H9 (cell line): ENCODE data around the gene CORO1C. TPM values are rescaled to one million over a fixed set of nuclear protein-coding genes. Genes with fewer than 3 reads are reported as not detected.

Experiments used
- DNase-seq: peaks from one replicate; pipeline ENCODE4 v3.0.0-alpha.2; 2017
- H2AFZ ChIP-seq: one replicate; pipeline ENCODE4 v1.6.1; 2013; ENCODE audit warnings: mild to moderate bottlenecking, low read length, control low read depth, moderate library complexity
- H2AK5ac ChIP-seq: 2 replicates; pipeline ENCODE4 v1.6.1; 2013; ENCODE audit warnings: low read length, control low read depth, mixed read lengths; ENCODE audit not compliant: insufficient read length
- H2BK120ac ChIP-seq: one replicate; pipeline ENCODE4 v1.6.1; 2013; ENCODE audit warnings: low read depth, mild to moderate bottlenecking, low read length, control low read depth, inconsistent platforms; ENCODE audit not compliant: poor library complexity, severe bottlenecking
- H2BK12ac ChIP-seq: 2 replicates; pipeline ENCODE4 v1.6.1; 2013; ENCODE audit warnings: low read length, control low read depth, mixed read lengths, low read depth; ENCODE audit not compliant: insufficient read length
- H2BK15ac ChIP-seq: 2 replicates; pipeline ENCODE4 v1.6.1; 2013; ENCODE audit warnings: low read depth, low read length, control low read depth
- H2BK20ac ChIP-seq: one replicate; pipeline ENCODE4 v1.6.1; 2013; ENCODE audit warnings: low read depth, mild to moderate bottlenecking, low read length, control low read depth, inconsistent platforms; ENCODE audit not compliant: poor library complexity, severe bottlenecking
- H2BK5ac ChIP-seq: 2 replicates; pipeline ENCODE4 v1.6.1; 2013; ENCODE audit warnings: low read length, control low read depth, mixed read lengths; ENCODE audit not compliant: insufficient read length
- H3K14ac ChIP-seq: 2 replicates; pipeline ENCODE4 v1.6.1; 2013; ENCODE audit warnings: low read length, control low read depth; ENCODE audit not compliant: insufficient read depth
- H3K18ac ChIP-seq: 2 replicates; pipeline ENCODE4 v1.6.1; 2013; ENCODE audit warnings: low read depth, mild to moderate bottlenecking, mixed read lengths, low read length, control low read depth; ENCODE audit not compliant: insufficient read length
- H3K23ac ChIP-seq: 2 replicates; pipeline ENCODE4 v1.6.1; 2013; ENCODE audit warnings: low read length, control low read depth, mixed read lengths, low read depth; ENCODE audit not compliant: insufficient read length
- H3K23me2 ChIP-seq: 2 replicates; pipeline ENCODE4 v1.6.1; 2013; ENCODE audit warnings: low read depth, mild to moderate bottlenecking, mixed read lengths, low read length, control low read depth; ENCODE audit not compliant: insufficient read length, poor library complexity, severe bottlenecking
- H3K27ac ChIP-seq: 2 replicates; pipeline ENCODE4 v1.5.1; 2013; ENCODE audit warnings: low read length, control low read depth, mixed read lengths, low read depth; ENCODE audit not compliant: insufficient read length
- H3K27me3 ChIP-seq: 2 replicates; pipeline ENCODE4 v1.6.1; 2013; ENCODE audit warnings: low read length, control low read depth, inconsistent platforms; ENCODE audit not compliant: insufficient read depth
- H3K4ac ChIP-seq: 2 replicates; pipeline ENCODE4 v1.6.1; 2013; ENCODE audit warnings: low read depth, mild to moderate bottlenecking, control low read depth, inconsistent platforms, low read length, moderate library complexity
- H3K4me1 ChIP-seq: 2 replicates; pipeline ENCODE4 v1.6.1; 2013; ENCODE audit warnings: low read length, control low read depth, inconsistent platforms; ENCODE audit not compliant: insufficient read depth
- H3K4me2 ChIP-seq: 2 replicates; pipeline ENCODE4 v1.6.1; 2013; ENCODE audit warnings: low read length, control low read depth, mixed read lengths; ENCODE audit not compliant: insufficient read length, insufficient read depth
- H3K56ac ChIP-seq: 2 replicates; pipeline ENCODE4 v1.6.1; 2013; ENCODE audit warnings: low read depth, mild to moderate bottlenecking, mixed read lengths, low read length, control low read depth; ENCODE audit not compliant: insufficient read length
- H3K79me1 ChIP-seq: 2 replicates; pipeline ENCODE4 v1.6.1; 2013; ENCODE audit warnings: low read depth, mild to moderate bottlenecking, moderate library complexity, low read length, control low read depth, inconsistent platforms; ENCODE audit not compliant: insufficient read depth, poor library complexity, severe bottlenecking
- H3K79me2 ChIP-seq: 2 replicates; pipeline ENCODE4 v1.6.1; 2013; ENCODE audit warnings: low read length, control low read depth, inconsistent platforms; ENCODE audit not compliant: insufficient read depth
- H3K9ac ChIP-seq: 2 replicates; pipeline ENCODE4 v1.6.1; 2013; ENCODE audit warnings: low read length, control low read depth, mixed read lengths; ENCODE audit not compliant: insufficient read length; ENCODE audit errors: extremely low read depth
- H3K9me3 ChIP-seq: one replicate; pipeline ENCODE4 v1.6.1; 2013; ENCODE audit warnings: low read depth, low read length, inconsistent platforms; ENCODE audit not compliant: control insufficient read depth
- H3T11ph ChIP-seq: one replicate; pipeline ENCODE4 v1.6.1; 2013; ENCODE audit warnings: mild to moderate bottlenecking, low read length, control low read depth, inconsistent platforms
- H4K20me1 ChIP-seq: one replicate; pipeline ENCODE4 v1.6.1; 2013; ENCODE audit not compliant: control insufficient read depth, insufficient read length, insufficient read depth
- H4K5ac ChIP-seq: 2 replicates; pipeline ENCODE4 v1.6.1; 2013; ENCODE audit warnings: low read depth, mild to moderate bottlenecking, mixed read lengths, low read length, control low read depth; ENCODE audit not compliant: insufficient read length
- H4K8ac ChIP-seq: replicated peaks from 2 replicates; pipeline ENCODE4 v1.6.1; 2013; ENCODE audit warnings: low read length, control low read depth, mixed read lengths, low read depth; ENCODE audit not compliant: insufficient read length
- H4K91ac ChIP-seq: 2 replicates; pipeline ENCODE4 v1.6.1; 2013; ENCODE audit warnings: low read depth, mild to moderate bottlenecking, moderate library complexity, mixed read lengths, low read length, control low read depth; ENCODE audit not compliant: insufficient read length
- H3K27ac Mint-ChIP-seq, 3 experiments: 2 replicates in 2 of 3; 3 replicates in 1 of 3; pipeline ENCODE4 v1.8.0; 2020 to 2021; ENCODE audit warnings: mixed read lengths in 3 of 3, mild to moderate bottlenecking in 1 of 3, moderate library complexity in 1 of 3
- H3K27me3 Mint-ChIP-seq: 2 replicates; pipeline ENCODE4 v1.8.0; 2021; ENCODE audit warnings: low read depth, mild to moderate bottlenecking, moderate library complexity, mixed read lengths
- H3K36me3 Mint-ChIP-seq, 3 experiments: 2 replicates in 2 of 3; 3 replicates in 1 of 3; pipeline ENCODE4 v1.8.0; 2020 to 2021; ENCODE audit warnings: low read depth in 3 of 3, mixed read lengths in 3 of 3; ENCODE audit not compliant: insufficient read depth in 1 of 3
- H3K4me1 Mint-ChIP-seq, 2 experiments: 2 replicates each; pipeline ENCODE4 v1.8.0; 2020; ENCODE audit warnings: mixed read lengths in 2 of 2
- H3K4me3 Mint-ChIP-seq, 2 experiments: 2 replicates in 1 of 2; 3 replicates in 1 of 2; pipeline ENCODE4 v1.8.0; 2020 to 2021; ENCODE audit warnings: mild to moderate bottlenecking in 2 of 2, mixed read lengths in 2 of 2, moderate library complexity in 1 of 2
- H3K9me3 Mint-ChIP-seq, 2 experiments: 2 replicates in 1 of 2; 3 replicates in 1 of 2; pipeline ENCODE4 v1.8.0; 2020; ENCODE audit warnings: mild to moderate bottlenecking in 2 of 2, mixed read lengths in 2 of 2, moderate library complexity in 1 of 2
- WGBS: extraction: QIAGEN DNeasy Blood & Tissue Kit; methylation state at CpG from one replicate; pipeline ENCODE4 v1.1.7; 2013; ENCODE audit warnings: missing lambda C conversion rate, low lambda C conversion rate, mixed read lengths; ENCODE audit not compliant: insufficient read length; ENCODE audit errors: extremely low coverage; 5-methylcytosine and 5-hydroxymethylcytosine counted together
- total RNA-seq: library from RNA; stranded (reverse); gene quantifications from 2 replicates; pipeline ENCODE4 v1.2.1, GENCODE V29; 2021
- TF ChIP-seq, protein P1 (sequence below): fragments of 200-600 bp; sonication (generic); conservative IDR thresholded peaks from 3 replicates; pipeline ENCODE4 v1.8.0; 2021; ENCODE audit warnings: antibody characterized with exemption, mild to moderate bottlenecking

CORO1C gene
- total RNA-seq, 1 experiment from 2014 or later, result 154 TPM

DNA sequence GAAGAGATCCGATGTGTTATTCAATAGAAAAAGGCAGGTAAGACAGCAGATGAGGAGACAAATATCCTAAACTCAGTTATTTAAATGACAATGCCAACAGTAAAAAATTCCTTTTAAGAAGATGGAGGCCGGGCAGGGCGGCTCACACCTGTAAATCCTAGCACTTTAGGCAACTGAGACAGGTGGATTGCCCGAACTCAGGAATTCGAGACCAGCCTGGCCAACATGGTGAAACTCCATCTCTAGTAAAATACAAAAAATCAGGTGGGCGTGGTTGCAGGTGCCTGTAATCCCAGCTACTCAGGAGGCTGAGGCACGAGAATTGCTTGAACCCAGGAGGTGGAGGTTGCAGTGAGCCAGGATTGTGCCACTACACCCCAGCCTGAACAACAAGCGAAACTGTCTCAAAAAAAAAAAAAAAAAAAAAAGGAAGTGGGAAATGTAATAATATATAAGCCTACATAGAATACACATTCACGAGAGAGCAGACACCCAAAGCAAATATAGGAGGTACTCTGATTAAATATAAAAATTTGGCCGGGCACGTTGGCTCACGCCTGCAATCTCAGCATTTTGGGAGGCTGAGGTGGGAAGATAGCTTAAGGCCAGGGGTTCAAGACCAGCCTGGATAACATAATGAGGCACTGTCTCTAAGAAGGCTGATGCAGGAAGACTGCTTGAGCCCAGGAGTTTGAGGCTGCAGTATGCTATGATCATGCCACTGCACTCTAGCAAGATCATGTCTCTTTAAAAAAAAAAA lies 19.0 kb downstream of the CORO1C start:
- TF ChIP-seq, protein P1, sequence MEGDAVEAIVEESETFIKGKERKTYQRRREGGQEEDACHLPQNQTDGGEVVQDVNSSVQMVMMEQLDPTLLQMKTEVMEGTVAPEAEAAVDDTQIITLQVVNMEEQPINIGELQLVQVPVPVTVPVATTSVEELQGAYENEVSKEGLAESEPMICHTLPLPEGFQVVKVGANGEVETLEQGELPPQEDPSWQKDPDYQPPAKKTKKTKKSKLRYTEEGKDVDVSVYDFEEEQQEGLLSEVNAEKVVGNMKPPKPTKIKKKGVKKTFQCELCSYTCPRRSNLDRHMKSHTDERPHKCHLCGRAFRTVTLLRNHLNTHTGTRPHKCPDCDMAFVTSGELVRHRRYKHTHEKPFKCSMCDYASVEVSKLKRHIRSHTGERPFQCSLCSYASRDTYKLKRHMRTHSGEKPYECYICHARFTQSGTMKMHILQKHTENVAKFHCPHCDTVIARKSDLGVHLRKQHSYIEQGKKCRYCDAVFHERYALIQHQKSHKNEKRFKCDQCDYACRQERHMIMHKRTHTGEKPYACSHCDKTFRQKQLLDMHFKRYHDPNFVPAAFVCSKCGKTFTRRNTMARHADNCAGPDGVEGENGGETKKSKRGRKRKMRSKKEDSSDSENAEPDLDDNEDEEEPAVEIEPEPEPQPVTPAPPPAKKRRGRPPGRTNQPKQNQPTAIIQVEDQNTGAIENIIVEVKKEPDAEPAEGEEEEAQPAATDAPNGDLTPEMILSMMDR, result no peak
- Histone ChIP-seq H4K20me1 (no peaks in the 10 kb centered on the region), H3K27ac (no peak overlapping the region), H3K14ac (no peak overlapping the region), H3K79me2 (peaks cover 10% of the 10 kb centered on the region; the same call in 1 of the 2 replicates), H3K18ac (no peak overlapping the region), H4K5ac (no peak overlapping the region), H3K4me1 (peaks cover 4% of the 10 kb centered on the region; the same call in 1 of the 2 replicates), H3K79me1 (peaks cover 8% of the 10 kb centered on the region), H2BK20ac (no peak overlapping the region), H3K4me2 (no peak overlapping the region), H3K27me3 (no peaks in the 10 kb centered on the region), H2BK120ac (no peak overlapping the region), H3K23me2 (no peaks in the 10 kb centered on the region), H3T11ph (no peak overlapping the region), H2BK5ac (no peak overlapping the region), H3K9me3 (no peaks in the 10 kb centered on the region), H3K56ac (no peak overlapping the region), H2AFZ (no peak overlapping the region), H2AK5ac (no peak overlapping the region), H3K4ac (no peak overlapping the region), H4K8ac (no peak overlapping the region), H4K91ac (no peak overlapping the region), H3K9ac (no peak overlapping the region), H3K23ac (no peak overlapping the region), H2BK15ac (no peak overlapping the region), H2BK12ac (no peak overlapping the region)
- peak; percentile 51 for DNase-seq
- Mint-ChIP-seq H3K27ac (peak overlapping the region in 1 of 3 experiments; percentile 68; a peak in 2 of 7 replicates), H3K27me3 (no peaks in the 10 kb centered on the region), H3K4me1 (peaks cover 43 to 47% of the 10 kb centered on the region in 2 experiments), H3K36me3 (peaks cover 0 to 8% (median 6%) of the 10 kb centered on the region in 3 experiments; a peak in 4 of 7 replicates), H3K4me3 (no peak overlapping the region), H3K9me3 (no peaks in the 10 kb centered on the region)
- WGBS, result no CpG with 5 or more reads among the region's 12 CpGs
